SW480 (cell line): ENCODE results near the gene C18orf63.

Experiments used
- DNase-seq: peaks from one replicate; pipeline ENCODE4 v3.0.0-alpha.2; 2016; ENCODE audit warnings: low spot score

C18orf63 gene

GRCh38 chr18:74328206-74328605 lies 12.6 kb downstream of the C18orf63 start:
- DNase-seq, result no peak

GRCh38 chr18:74329688-74330205 lies 14.1 kb downstream of the C18orf63 start:
- DNase-seq, result no peak

GRCh38 chr18:74331404-74331803 lies 15.8 kb downstream of the C18orf63 start:
- DNase-seq, result peak; percentile 12

- no peak for DNase-seq
Observed at GRCh38 chr18:74333091-74333490, 17.5 kb downstream of the C18orf63 start.

- DNase-seq, result no peak
Observed at GRCh38 chr18:74334242-74334893, 18.7 kb downstream of the C18orf63 start.

- DNase-seq, result no peak
Observed at GRCh38 chr18:74336656-74337055, 21.0 kb downstream of the C18orf63 start.

GRCh38 chr18:74337155-74337911 lies 21.7 kb downstream of the C18orf63 start:
- DNase-seq, result no peak

- no peak for DNase-seq
Observed at GRCh38 chr18:74337912-74338309, 22.3 kb downstream of the C18orf63 start.

- peak; percentile 38 for DNase-seq
Observed at GRCh38 chr18:74342416-74343043, 26.9 kb downstream of the C18orf63 start.

- DNase-seq, result no peak
Observed at GRCh38 chr18:74346206-74346605, 30.6 kb downstream of the C18orf63 start.

GRCh38 chr18:74348581-74348980 lies 32.9 kb downstream of the C18orf63 start:
- no peak for DNase-seq

GRCh38 chr18:74351354-74351753 lies 35.7 kb downstream of the C18orf63 start:
- DNase-seq, result no peak

GRCh38 chr18:74353169-74353775 lies 37.6 kb downstream of the C18orf63 start:
- peak; percentile 41 for DNase-seq

- DNase-seq, result no peak
Observed at GRCh38 chr18:74356959-74357358, 41.3 kb downstream of the C18orf63 start.

- DNase-seq, result no peak
Observed at GRCh38 chr18:74360852-74361655, 45.4 kb downstream of the C18orf63 start.

- DNase-seq, result no peak
Observed at GRCh38 chr18:74367905-74368304, 52.3 kb downstream of the C18orf63 start.

GRCh38 chr18:74368901-74369705 lies 53.5 kb downstream of the C18orf63 start:
- DNase-seq, result no peak

- DNase-seq, result no peak
Observed at GRCh38 chr18:74370115-74370514, 54.5 kb downstream of the C18orf63 start.

- no peak for DNase-seq
Observed at GRCh38 chr18:74373428-74373827, 57.8 kb downstream of the C18orf63 start.

GRCh38 chr18:74375999-74376398 lies 60.4 kb downstream of the C18orf63 start:
- peak; percentile 39 for DNase-seq

GRCh38 chr18:74376523-74376922 lies 60.9 kb downstream of the C18orf63 start:
- no peak for DNase-seq
